A549 treated with AZD2906 at 1 μM for 4 hours (cell line): Measurements from ENCODE around the gene ZNF543. TPM values are rescaled to one million over a fixed set of nuclear protein-coding genes. Genes with fewer than 3 reads are reported as not detected.

Source experiments
- total RNA-seq: library from RNA; stranded (reverse); fragments of 200-300 nt; extraction: Qiagen RNA extraction; gene quantifications from 5 replicates; pipeline ENCODE4 v1.2.3, GENCODE V29; 2022

The ZNF543 gene
- 1.3 to 2.0 TPM (median 1.4 TPM) in 5 replicates for total RNA-seq

DNA sequence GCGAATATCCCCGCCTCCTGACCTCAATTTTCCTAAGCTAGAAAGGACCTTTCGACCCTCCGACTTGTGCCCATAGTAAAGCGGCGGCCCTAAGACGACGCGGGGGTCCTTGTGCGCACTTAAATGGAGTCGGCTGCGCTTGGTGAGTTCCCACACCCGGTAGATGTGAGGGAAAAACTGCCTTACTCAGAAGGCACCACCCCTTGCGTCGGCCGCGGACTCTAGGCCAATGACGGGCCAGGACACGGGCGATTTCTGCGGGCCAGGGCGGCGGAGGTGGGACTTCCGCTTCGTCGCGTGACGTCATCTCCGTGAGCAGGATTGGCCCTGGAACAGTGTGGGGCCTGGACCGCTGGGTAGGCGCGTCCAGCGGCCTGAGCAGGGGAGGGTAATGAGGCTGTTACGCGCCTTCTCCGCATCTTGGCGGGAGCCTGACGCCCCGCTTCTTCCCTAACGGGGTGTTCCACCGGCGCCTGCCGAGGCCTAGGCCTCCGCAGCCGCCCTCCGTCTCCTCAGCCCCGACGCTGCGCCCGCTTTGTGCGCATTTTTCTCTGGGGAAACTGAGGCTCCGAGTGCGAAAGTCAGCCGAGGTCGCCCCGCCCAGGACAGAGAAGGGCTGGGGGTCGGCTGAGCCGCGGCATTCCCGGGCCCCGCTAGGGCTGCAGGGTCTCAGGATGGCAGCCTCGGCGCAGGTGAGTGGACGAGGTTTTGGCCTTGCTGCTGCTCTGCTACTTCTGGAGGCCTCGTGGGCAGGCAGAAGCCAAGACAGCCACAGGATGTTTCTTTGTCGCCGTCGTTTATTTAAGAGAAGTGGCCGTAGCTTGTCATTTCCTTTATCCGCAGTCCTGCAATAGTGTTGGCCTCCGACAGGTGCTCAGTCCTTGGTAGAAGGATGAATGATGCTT, at the start of gene ZNF543:
ZNF543 (plus strand) TSS at position 293 of the 905 bp plus-strand sequence; CDS start at position 675, 382 bp downstream.

GRCh38 chr19:57280165-57280961, 39.9 kb upstream of the ZNF543 start, which contains the start of gene ZNF460:
ZNF460 (plus strand) TSS chr19:57280485; CDS start chr19:57280807, 322 bp downstream.

DNA sequence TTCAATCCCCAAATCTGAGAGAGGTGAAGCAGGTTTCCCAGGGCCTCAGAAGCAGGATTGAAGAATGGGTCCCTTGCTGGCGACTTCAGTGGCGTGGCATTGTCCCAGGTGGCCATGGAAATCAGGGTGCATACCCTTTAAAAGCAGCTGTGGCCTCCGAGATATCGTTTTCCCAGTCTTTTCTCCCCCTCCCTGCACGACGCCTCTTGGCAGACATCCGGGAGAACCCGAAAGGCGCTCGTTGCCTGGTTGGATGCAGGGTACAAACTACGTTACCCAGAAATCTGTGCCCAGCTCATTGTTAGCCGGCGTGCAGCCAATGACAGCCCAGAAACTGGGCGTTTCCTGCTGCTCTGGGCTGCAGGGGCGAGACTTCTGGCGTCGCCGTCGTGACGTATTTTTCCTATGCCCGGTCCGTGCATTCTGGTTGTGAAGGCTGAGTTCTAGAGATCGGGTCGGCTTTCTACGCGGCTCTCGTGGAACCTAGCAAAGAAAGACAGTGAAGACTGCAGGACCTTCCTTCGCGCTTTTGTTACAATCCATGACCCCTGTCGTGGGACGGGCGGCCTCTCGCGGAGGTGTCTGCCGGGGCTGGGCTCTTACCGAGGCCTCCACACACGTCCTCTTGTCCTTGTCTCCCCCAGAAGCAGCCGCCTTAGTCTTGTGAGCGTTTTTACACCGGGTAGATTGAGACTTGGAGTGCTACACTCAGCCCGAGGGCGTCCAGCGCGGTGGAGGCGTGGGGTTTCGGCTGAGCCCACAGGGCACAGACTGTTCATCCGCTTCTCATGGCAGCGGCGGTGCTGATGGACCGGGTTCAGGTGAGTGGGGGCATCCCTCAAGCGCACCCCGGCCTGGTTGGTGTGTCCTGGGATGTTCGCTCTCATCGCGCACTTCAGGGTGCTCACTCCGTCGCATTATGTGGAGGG, 30.9 kb downstream of the ZNF543 start, which contains the start of gene ZNF304:
ZNF304 (plus strand) TSS at position 395 of the 929 bp plus-strand sequence; CDS start at position 789, 394 bp downstream.

DNA sequence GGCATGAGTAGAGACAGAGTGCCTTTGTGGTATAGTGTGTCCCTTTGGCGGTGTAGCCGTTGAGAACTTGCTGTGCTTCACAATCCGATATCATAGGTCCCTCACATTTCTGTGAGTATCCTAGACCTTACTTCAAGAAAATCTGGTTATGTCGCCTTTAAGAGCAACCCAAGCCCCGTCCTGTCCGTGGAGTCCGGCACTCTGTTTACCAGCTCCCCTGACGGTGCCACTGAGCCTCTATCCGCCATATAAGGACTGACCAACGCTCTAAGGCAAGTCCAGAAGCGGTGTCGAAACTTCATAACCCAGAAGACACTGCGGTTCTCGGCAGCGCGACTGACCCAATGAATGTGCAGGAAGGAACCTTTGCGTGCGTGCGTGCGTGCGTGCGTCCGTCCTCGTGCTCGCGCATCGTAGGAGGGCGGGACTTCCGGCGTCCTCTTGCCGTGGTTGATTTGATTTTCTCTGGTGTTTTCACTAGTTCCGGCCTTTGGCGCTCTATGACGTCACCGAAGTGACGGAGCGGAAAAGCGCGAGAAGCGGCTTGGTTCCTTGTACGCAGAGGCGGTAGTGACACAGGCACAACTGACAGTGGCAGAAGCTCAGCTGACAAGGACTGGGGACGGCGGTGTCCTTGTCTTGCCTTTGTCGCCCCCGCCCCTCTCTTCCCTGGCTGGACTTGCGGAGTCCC, 42.9 kb downstream of the ZNF543 start, which contains the start of the genes TRAPPC2B and ZNF547:
TRAPPC2B (plus strand) TSS at position 555 of the 691 bp plus-strand sequence. CDS start 1,283 bp downstream, outside the sequence.
ZNF547 (plus strand) TSS at position 555 of the 691 bp plus-strand sequence. CDS start 5,005 bp downstream, outside the sequence.

Other genes with a start within 250 kb of the ZNF543 start
- not detected in 5 replicates for gene USP29, start 200.5 kb upstream of the ZNF543 start, total RNA-seq
- gene ZIM3, start 175.3 kb upstream of the ZNF543 start, total RNA-seq: not detected in 5 replicates
- 0.09 TPM in 1 of 5 replicates, not detected in the others for gene DUXA, start 153.0 kb upstream of the ZNF543 start, total RNA-seq
- gene ZNF264, start 129.0 kb upstream of the ZNF543 start, total RNA-seq: 8.0 to 9.0 TPM (median 8.5 TPM) in 5 replicates
- gene AURKC, start 89.4 kb upstream of the ZNF543 start, total RNA-seq: 0.23 to 0.55 TPM (median 0.32 TPM) in 5 replicates
- 1.4 to 2.9 TPM (median 1.9 TPM) in 5 replicates for gene ZNF805, start 79.8 kb upstream of the ZNF543 start, total RNA-seq
- 0.84 to 1.2 TPM (median 0.95 TPM) in 5 replicates for gene ZNF460, start 40.0 kb upstream of the ZNF543 start, total RNA-seq
- 1.8 to 2.5 TPM (median 2.0 TPM) in 5 replicates for gene ZNF304, start 30.8 kb downstream of the ZNF543 start, total RNA-seq
- gene TRAPPC2B, start 43.1 kb downstream of the ZNF543 start, total RNA-seq: 12.7 to 15.4 TPM (median 14.8 TPM) in 5 replicates
- 1.00 to 1.9 TPM (median 1.1 TPM) in 5 replicates for gene ZNF547, start 43.1 kb downstream of the ZNF543 start, total RNA-seq
- 2.9 to 4.1 TPM (median 3.7 TPM) in 5 replicates for gene ZNF548, start 69.4 kb downstream of the ZNF543 start, total RNA-seq
- 4.3 to 7.3 TPM (median 5.2 TPM) in 5 replicates for gene ZNF17, start 90.7 kb downstream of the ZNF543 start, total RNA-seq
- gene ZNF749, start 114.9 kb downstream of the ZNF543 start, total RNA-seq: 14.6 to 15.7 TPM (median 15.2 TPM) in 5 replicates
- 0.03 to 0.07 TPM (median 0.05 TPM) in 4 of 5 replicates, not detected in the other for gene VN1R1, start 136.7 kb downstream of the ZNF543 start, total RNA-seq
- 0.85 to 1.8 TPM (median 1.6 TPM) in 5 replicates for gene ZNF772, start 157.1 kb downstream of the ZNF543 start, total RNA-seq
- 5.6 to 7.5 TPM (median 6.5 TPM) in 5 replicates for gene ZNF419, start 167.3 kb downstream of the ZNF543 start, total RNA-seq
- 4.4 to 6.5 TPM (median 5.2 TPM) in 5 replicates for gene ZNF773, start 179.5 kb downstream of the ZNF543 start, total RNA-seq
- 1.3 to 2.0 TPM (median 1.6 TPM) in 5 replicates for gene ZNF549, start 206.9 kb downstream of the ZNF543 start, total RNA-seq
- gene ZNF550, start 239.4 kb downstream of the ZNF543 start, total RNA-seq: 2.8 to 3.9 TPM (median 3.4 TPM) in 5 replicates